Measurements from ENCODE around the gene CXorf58.
"Not testable (repeated sequence)": the region's sequence is repeated elsewhere in the genome, so short reads cannot be mapped to it uniquely, and the experiment has no call there.

Gene CXorf58

DNA sequence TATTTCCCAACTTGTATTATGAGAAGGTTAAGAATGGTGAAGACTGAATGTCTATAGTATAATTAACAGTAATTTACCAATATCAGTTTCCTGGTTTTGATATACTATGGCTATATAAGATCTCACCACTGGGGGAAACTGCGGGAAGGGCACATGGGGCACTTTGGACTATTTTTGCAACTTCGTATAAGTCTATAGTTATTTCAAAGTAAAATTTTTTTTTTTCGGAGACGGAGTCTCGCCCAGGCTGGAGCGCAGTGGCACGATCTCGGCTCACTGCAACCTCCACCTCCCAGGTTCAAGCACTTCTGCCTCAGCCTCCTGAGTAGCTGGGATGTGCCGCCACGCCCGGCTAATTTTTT, 46.1 kb downstream of the CXorf58 start:
- TF ChIP-seq CTBP1 (IDR thresholded peaks at IDR 0.05; ENCODE audit: borderline replicate concordance), result no peak
- TF ChIP-seq TARDBP (IDR thresholded peaks at IDR 0.05), result no peak
- TF ChIP-seq SP1 (IDR thresholded peaks at IDR 0.05), result no peak
- ChIA-PET CTCF (interaction anchor here (0.6 kb wide), 1 partner anchor 43 kb away, joined by 4 read pairs; no protein-coding TSS in a partner anchor), POLR2A (interaction anchor here (1.6 kb wide), 1 partner anchor 9 kb away, joined by 4 read pairs; no protein-coding TSS in a partner anchor)
- DNase-seq (ENCODE audit: extremely low spot score), result no peak

DNA sequence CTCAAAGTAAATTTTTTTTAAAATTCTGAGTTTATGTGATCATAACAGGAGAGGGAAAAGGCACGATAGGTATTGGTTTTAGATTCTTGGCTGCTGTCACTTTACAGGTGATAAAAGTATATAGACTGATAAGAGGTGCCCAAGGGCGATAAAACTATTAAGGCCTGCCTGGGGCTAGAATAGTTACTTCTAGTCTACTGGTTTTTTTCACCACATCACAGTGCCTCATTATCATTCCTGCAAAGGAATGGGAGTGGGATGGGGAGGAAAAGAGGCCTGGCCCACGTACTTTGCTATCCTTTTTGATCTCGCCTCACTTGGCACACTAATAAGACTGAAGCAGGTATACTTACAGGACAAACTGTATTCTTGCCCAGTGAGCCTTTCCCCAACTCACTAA, 46.6 kb downstream of the CXorf58 start:
- CTCF ChIA-PET, result interaction anchor here (0.6 kb wide), 1 partner anchor 43 kb away, joined by 4 read pairs; no protein-coding TSS in a partner anchor
- TF ChIP-seq L3MBTL2 (conservative IDR thresholded peaks at IDR 0.05) (no peak), FOXK2 (IDR thresholded peaks at IDR 0.05) (no peak), LEF1 (IDR thresholded peaks at IDR 0.05; ENCODE audit: borderline replicate concordance) (no peak), ELF4 (IDR thresholded peaks at IDR 0.05) (no peak), ZNF384 (IDR thresholded peaks at IDR 0.05) (no peak), CTBP1 (IDR thresholded peaks at IDR 0.05; ENCODE audit: borderline replicate concordance) (no peak), HDGF (IDR thresholded peaks at IDR 0.05; ENCODE audit: borderline replicate concordance) (no peak), ARNT (IDR thresholded peaks at IDR 0.05) (no peak), FOXA1 (IDR thresholded peaks at IDR 0.05) (no peak), FOXM1 (IDR thresholded peaks at IDR 0.05; ENCODE audit: borderline replicate concordance) (no peak), BHLHE40 (IDR thresholded peaks at IDR 0.05; ENCODE audit: borderline replicate concordance) (no peak), NFRKB (IDR thresholded peaks at IDR 0.05) (no peak), TARDBP (IDR thresholded peaks at IDR 0.05) (no peak), SP1 (IDR thresholded peaks at IDR 0.05) (no peak), SUZ12 (IDR thresholded peaks at IDR 0.05) (no peak)
- TF ChIP-seq, protein P1, sequence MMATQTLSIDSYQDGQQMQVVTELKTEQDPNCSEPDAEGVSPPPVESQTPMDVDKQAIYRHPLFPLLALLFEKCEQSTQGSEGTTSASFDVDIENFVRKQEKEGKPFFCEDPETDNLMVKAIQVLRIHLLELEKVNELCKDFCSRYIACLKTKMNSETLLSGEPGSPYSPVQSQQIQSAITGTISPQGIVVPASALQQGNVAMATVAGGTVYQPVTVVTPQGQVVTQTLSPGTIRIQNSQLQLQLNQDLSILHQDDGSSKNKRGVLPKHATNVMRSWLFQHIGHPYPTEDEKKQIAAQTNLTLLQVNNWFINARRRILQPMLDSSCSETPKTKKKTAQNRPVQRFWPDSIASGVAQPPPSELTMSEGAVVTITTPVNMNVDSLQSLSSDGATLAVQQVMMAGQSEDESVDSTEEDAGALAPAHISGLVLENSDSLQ (IDR thresholded peaks at IDR 0.05), result no peak
- no peak for DNase-seq (ENCODE audit: extremely low spot score)
- POLR2A ChIA-PET, result interaction anchor here (1.6 kb wide), 1 partner anchor 10 kb away, joined by 4 read pairs; no protein-coding TSS in a partner anchor

GRCh38 chrX:23959781-23960180, 52.0 kb downstream of the CXorf58 start:
- TF ChIP-seq HDGF (IDR thresholded peaks at IDR 0.05; ENCODE audit: borderline replicate concordance), result no peak
- TF ChIP-seq TARDBP (IDR thresholded peaks at IDR 0.05), result no peak
- no peak for TF ChIP-seq FOXA1 (IDR thresholded peaks at IDR 0.05)
- no peak for TF ChIP-seq LEF1 (IDR thresholded peaks at IDR 0.05; ENCODE audit: borderline replicate concordance)
- TF ChIP-seq SUZ12 (IDR thresholded peaks at IDR 0.05), result no peak
- TF ChIP-seq SP1 (IDR thresholded peaks at IDR 0.05), result no peak
- TF ChIP-seq FOXK2 (IDR thresholded peaks at IDR 0.05), result no peak
- no peak for TF ChIP-seq FOXM1 (IDR thresholded peaks at IDR 0.05; ENCODE audit: borderline replicate concordance)
- no peak for TF ChIP-seq CTBP1 (IDR thresholded peaks at IDR 0.05; ENCODE audit: borderline replicate concordance)
- TF ChIP-seq NFRKB (IDR thresholded peaks at IDR 0.05), result no peak
- no peak for TF ChIP-seq BHLHE40 (IDR thresholded peaks at IDR 0.05; ENCODE audit: borderline replicate concordance)
- ChIA-PET CTCF (no interaction called here), POLR2A (no interaction called here)
- no peak for DNase-seq (ENCODE audit: extremely low spot score)

GRCh38 chrX:23964191-23964590, 56.4 kb downstream of the CXorf58 start:
- DNase-seq (ENCODE audit: extremely low spot score), result no peak
- POLR2A ChIA-PET, result no interaction called here
- TF ChIP-seq, protein P1 (IDR thresholded peaks at IDR 0.05), result peak; percentile 51; the same call in 1 of the 2 replicates
- TF ChIP-seq L3MBTL2 (conservative IDR thresholded peaks at IDR 0.05) (no peak), BHLHE40 (IDR thresholded peaks at IDR 0.05; ENCODE audit: borderline replicate concordance) (no peak), FOXA1 (IDR thresholded peaks at IDR 0.05) (no peak), LEF1 (IDR thresholded peaks at IDR 0.05; ENCODE audit: borderline replicate concordance) (no peak)
- CTCF ChIA-PET, result no interaction called here

- POLR2A ChIA-PET; CTCF ChIA-PET; DNase-seq (ENCODE audit: extremely low spot score): not testable (repeated sequence)
These were observed 57.8 kb downstream of the CXorf58 start for GRCh38 chrX:23965630-23966029.

- no peak for DNase-seq (ENCODE audit: extremely low spot score)
- CTCF ChIA-PET, result interaction anchor here (1.2 kb wide), 1 partner anchor 76 kb away, joined by 3 read pairs; no protein-coding TSS in a partner anchor
- POLR2A ChIA-PET, result no interaction called here
- no peak for TF ChIP-seq BHLHE40 (IDR thresholded peaks at IDR 0.05; ENCODE audit: borderline replicate concordance)
- TF ChIP-seq L3MBTL2 (conservative IDR thresholded peaks at IDR 0.05), result no peak
- TF ChIP-seq ZNF384 (IDR thresholded peaks at IDR 0.05), result no peak
- TF ChIP-seq SP1 (IDR thresholded peaks at IDR 0.05), result no peak
- TF ChIP-seq ARNT (IDR thresholded peaks at IDR 0.05), result no peak
- TF ChIP-seq SUZ12 (IDR thresholded peaks at IDR 0.05), result no peak
- no peak for TF ChIP-seq HDGF (IDR thresholded peaks at IDR 0.05; ENCODE audit: borderline replicate concordance)
- no peak for TF ChIP-seq TARDBP (IDR thresholded peaks at IDR 0.05)
These were observed 70.7 kb downstream of the CXorf58 start for GRCh38 chrX:23978491-23978890.

DNA sequence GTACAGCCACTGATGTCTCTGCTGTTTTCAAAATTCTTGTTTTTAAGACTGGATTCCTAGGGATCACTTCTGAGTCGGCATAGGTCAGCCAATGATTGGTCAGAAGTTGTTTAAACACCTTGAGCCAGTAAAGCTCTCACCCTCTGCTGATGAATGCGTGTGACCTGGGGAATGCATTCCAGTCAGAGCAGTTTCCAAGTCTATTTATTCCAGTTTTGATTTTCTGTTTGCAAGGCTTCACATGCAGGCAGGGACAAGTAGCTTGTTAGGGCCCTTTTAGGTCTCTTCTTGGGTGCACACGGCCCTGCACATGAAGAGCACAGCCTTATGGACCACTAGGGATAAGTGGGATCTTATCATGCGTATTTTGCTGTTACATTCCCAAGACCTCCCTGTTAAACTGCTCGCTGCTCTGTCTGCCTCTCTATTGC, 72.2 kb downstream of the CXorf58 start:
- CTCF ChIA-PET, result no interaction called here

More for the DNA sequence above, 72.2 kb downstream of the CXorf58 start:
- no peak for TF ChIP-seq SP1 (IDR thresholded peaks at IDR 0.05)
- TF ChIP-seq, protein P1 (IDR thresholded peaks at IDR 0.05), result no peak
- no peak for TF ChIP-seq FOXK2 (IDR thresholded peaks at IDR 0.05)
- no peak for TF ChIP-seq NFRKB (IDR thresholded peaks at IDR 0.05)
- no peak for TF ChIP-seq L3MBTL2 (conservative IDR thresholded peaks at IDR 0.05)
- no peak for TF ChIP-seq FOXA1 (IDR thresholded peaks at IDR 0.05)
- TF ChIP-seq ZNF384 (IDR thresholded peaks at IDR 0.05), result no peak
- no peak for TF ChIP-seq BHLHE40 (IDR thresholded peaks at IDR 0.05; ENCODE audit: borderline replicate concordance)
- TF ChIP-seq FOXM1 (IDR thresholded peaks at IDR 0.05; ENCODE audit: borderline replicate concordance), result no peak
- no peak for TF ChIP-seq CTBP1 (IDR thresholded peaks at IDR 0.05; ENCODE audit: borderline replicate concordance)
- POLR2A ChIA-PET, result interaction anchor here (0.6 kb wide), 1 partner anchor 74 kb away, joined by 3 read pairs; no protein-coding TSS in a partner anchor
- no peak for DNase-seq (ENCODE audit: extremely low spot score)
